ENCODE results near the gene OCA2.

GRCh38 chr15:28124841-28125240 lies 25.7 kb upstream of the OCA2 start:
- TF ChIP-seq REST (IDR thresholded peaks at IDR 0.05; ENCODE audit: insufficient replicate concordance, low read depth) (no peak), CTCF (IDR thresholded peaks at IDR 0.05; ENCODE audit: insufficient read depth, low read length) (no peak)

Measured in HL-60 (cell line).